WTC11 (cell line): ENCODE data around the gene ADGRL3. TPM values are rescaled to one million over a fixed set of nuclear protein-coding genes. Genes with fewer than 3 reads are reported as not detected.
A peak's percentile ranks its signal among the peaks of the same experiment; 100 is the strongest.

Experiments
- ATAC-seq: fragments of 200-7000 bp; cut with Tn5 transposase; 2 replicates; pipeline ENCODE4 v1.10.0; 2021; ENCODE audit warnings: mild to moderate bottlenecking, moderate library complexity
- CTCF ChIA-PET: fragments of 300-600 bp; sonication (Branson Sonifier 250); formaldehyde crosslinking; loops from one replicate; lab custom pipeline; 2021; ENCODE audit warnings: antibody characterized with exemption; lab: Charles Lee
- POLR2A ChIA-PET: fragments of 350-600 bp; sonication (Branson Sonifier 250); formaldehyde crosslinking; loops from one replicate; lab custom pipeline; 2021; ENCODE audit warnings: antibody characterized with exemption; lab: Charles Lee
- DNase-seq: peaks from one replicate; pipeline ENCODE4 v3.0.0; 2021; ENCODE audit warnings: low spot score
- H3K27ac Mint-ChIP-seq: 2 replicates; pipeline ENCODE4 v1.8.0; 2021; ENCODE audit warnings: mixed read lengths
- H3K27me3 Mint-ChIP-seq: 2 replicates; pipeline ENCODE4 v1.8.0; 2021; ENCODE audit warnings: low read depth, mild to moderate bottlenecking, moderate library complexity, mixed read lengths
- H3K36me3 Mint-ChIP-seq: 2 replicates; pipeline ENCODE4 v1.8.0; 2021; ENCODE audit warnings: mixed read lengths
- H3K4me1 Mint-ChIP-seq: 2 replicates; pipeline ENCODE4 v1.8.0; 2022; ENCODE audit warnings: mixed read lengths
- H3K4me3 Mint-ChIP-seq: 2 replicates; pipeline ENCODE4 v1.8.0; 2021; ENCODE audit warnings: mild to moderate bottlenecking, moderate library complexity, mixed read lengths
- H3K9me3 Mint-ChIP-seq: 2 replicates; pipeline ENCODE4 v1.8.0; 2021; ENCODE audit warnings: mixed read lengths
- FOXP1 ChIP-seq: sonication (generic); formaldehyde crosslinking; IDR thresholded peaks from 2 replicates; pipeline ENCODE4 v1.8.0; 2022; ENCODE audit warnings: missing genetic modification reagents, mild to moderate bottlenecking, moderate library complexity, borderline replicate concordance
- GTF2I ChIP-seq: fragments of 250-450 bp; sonication (Bioruptor Pico); conservative IDR thresholded peaks from 2 replicates; pipeline ENCODE4 v1.4.0; 2021; ENCODE audit warnings: mild to moderate bottlenecking
- total RNA-seq: library from RNA; stranded (reverse); gene quantifications from 3 replicates; pipeline ENCODE4 v1.2.3, GENCODE V29; 2021
- TF ChIP-seq, protein P1 (sequence below): sonication (generic); formaldehyde crosslinking; IDR thresholded peaks from 2 replicates; pipeline ENCODE4 v1.8.1; 2023; ENCODE audit warnings: mild to moderate bottlenecking, moderate library complexity, missing genetic modification reagents
- TF ChIP-seq, protein P2 (sequence below): fragments of 250-450 bp; sonication (Bioruptor Pico); IDR thresholded peaks from 2 replicates; pipeline ENCODE4 v1.9.0; 2021; ENCODE audit warnings: mild to moderate bottlenecking, borderline replicate concordance
- TF ChIP-seq, protein P3 (sequence below): sonication (generic); formaldehyde crosslinking; IDR thresholded peaks from 2 replicates; pipeline ENCODE4 v1.8.1; 2022; ENCODE audit warnings: mild to moderate bottlenecking, moderate library complexity, missing genetic modification reagents
- TF ChIP-seq, protein P4 (sequence below): sonication (generic); formaldehyde crosslinking; IDR thresholded peaks from 2 replicates; pipeline ENCODE4 v1.8.0; 2022; ENCODE audit warnings: mild to moderate bottlenecking, missing genetic modification reagents
- TF ChIP-seq, protein P5 (sequence below): sonication (generic); formaldehyde crosslinking; IDR thresholded peaks from 2 replicates; pipeline ENCODE4 v1.8.1; 2022; ENCODE audit warnings: low read depth, missing genetic modification reagents, borderline replicate concordance
- TF ChIP-seq, protein P6 (sequence below): fragments of 250-450 bp; sonication (Bioruptor Pico); IDR thresholded peaks from 2 replicates; pipeline ENCODE4 v1.9.0; 2021; ENCODE audit warnings: mild to moderate bottlenecking
- TF ChIP-seq, protein P7 (sequence below): sonication (generic); formaldehyde crosslinking; IDR thresholded peaks from 2 replicates; pipeline ENCODE4 v1.8.0; 2022; ENCODE audit warnings: missing genetic modification reagents

Gene ADGRL3
- total RNA-seq, 1 experiment from 2014 or later = 8.7 TPM

DNA sequence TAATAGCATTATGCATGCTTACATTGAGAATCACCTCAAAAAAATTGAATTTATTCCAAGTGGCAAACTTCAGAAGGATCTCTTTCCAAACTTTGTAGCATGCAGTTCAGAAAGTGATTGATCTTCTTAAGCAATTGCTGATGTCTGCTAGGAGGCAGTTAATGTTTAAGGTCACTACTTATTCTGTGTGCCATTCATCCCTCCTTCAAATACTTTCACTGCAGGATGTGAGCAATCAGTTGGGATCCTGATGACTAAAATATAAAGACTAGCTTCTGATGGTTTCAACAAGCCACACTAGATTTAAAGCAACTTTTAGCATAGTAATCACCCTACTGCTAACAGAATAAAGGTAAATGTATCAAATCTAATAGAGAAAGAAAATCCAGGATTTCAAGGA lies 414.1 kb downstream of the ADGRL3 start (continued):
- TF ChIP-seq, protein P1, sequence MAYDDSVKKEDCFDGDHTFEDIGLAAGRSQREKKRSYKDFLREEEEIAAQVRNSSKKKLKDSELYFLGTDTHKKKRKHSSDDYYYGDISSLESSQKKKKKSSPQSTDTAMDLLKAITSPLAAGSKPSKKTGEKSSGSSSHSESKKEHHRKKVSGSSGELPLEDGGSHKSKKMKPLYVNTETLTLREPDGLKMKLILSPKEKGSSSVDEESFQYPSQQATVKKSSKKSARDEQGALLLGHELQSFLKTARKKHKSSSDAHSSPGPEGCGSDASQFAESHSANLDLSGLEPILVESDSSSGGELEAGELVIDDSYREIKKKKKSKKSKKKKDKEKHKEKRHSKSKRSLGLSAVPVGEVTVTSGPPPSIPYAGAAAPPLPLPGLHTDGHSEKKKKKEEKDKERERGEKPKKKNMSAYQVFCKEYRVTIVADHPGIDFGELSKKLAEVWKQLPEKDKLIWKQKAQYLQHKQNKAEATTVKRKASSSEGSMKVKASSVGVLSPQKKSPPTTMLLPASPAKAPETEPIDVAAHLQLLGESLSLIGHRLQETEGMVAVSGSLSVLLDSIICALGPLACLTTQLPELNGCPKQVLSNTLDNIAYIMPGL (CRISPR knock-in tag) = no peak
- TF ChIP-seq, protein P2, sequence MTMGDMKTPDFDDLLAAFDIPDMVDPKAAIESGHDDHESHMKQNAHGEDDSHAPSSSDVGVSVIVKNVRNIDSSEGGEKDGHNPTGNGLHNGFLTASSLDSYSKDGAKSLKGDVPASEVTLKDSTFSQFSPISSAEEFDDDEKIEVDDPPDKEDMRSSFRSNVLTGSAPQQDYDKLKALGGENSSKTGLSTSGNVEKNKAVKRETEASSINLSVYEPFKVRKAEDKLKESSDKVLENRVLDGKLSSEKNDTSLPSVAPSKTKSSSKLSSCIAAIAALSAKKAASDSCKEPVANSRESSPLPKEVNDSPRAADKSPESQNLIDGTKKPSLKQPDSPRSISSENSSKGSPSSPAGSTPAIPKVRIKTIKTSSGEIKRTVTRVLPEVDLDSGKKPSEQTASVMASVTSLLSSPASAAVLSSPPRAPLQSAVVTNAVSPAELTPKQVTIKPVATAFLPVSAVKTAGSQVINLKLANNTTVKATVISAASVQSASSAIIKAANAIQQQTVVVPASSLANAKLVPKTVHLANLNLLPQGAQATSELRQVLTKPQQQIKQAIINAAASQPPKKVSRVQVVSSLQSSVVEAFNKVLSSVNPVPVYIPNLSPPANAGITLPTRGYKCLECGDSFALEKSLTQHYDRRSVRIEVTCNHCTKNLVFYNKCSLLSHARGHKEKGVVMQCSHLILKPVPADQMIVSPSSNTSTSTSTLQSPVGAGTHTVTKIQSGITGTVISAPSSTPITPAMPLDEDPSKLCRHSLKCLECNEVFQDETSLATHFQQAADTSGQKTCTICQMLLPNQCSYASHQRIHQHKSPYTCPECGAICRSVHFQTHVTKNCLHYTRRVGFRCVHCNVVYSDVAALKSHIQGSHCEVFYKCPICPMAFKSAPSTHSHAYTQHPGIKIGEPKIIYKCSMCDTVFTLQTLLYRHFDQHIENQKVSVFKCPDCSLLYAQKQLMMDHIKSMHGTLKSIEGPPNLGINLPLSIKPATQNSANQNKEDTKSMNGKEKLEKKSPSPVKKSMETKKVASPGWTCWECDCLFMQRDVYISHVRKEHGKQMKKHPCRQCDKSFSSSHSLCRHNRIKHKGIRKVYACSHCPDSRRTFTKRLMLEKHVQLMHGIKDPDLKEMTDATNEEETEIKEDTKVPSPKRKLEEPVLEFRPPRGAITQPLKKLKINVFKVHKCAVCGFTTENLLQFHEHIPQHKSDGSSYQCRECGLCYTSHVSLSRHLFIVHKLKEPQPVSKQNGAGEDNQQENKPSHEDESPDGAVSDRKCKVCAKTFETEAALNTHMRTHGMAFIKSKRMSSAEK = no peak
- TF ChIP-seq, protein P3, sequence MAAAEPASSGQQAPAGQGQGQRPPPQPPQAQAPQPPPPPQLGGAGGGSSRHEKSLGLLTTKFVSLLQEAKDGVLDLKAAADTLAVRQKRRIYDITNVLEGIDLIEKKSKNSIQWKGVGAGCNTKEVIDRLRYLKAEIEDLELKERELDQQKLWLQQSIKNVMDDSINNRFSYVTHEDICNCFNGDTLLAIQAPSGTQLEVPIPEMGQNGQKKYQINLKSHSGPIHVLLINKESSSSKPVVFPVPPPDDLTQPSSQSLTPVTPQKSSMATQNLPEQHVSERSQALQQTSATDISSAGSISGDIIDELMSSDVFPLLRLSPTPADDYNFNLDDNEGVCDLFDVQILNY = no peak
- TF ChIP-seq, protein P4, sequence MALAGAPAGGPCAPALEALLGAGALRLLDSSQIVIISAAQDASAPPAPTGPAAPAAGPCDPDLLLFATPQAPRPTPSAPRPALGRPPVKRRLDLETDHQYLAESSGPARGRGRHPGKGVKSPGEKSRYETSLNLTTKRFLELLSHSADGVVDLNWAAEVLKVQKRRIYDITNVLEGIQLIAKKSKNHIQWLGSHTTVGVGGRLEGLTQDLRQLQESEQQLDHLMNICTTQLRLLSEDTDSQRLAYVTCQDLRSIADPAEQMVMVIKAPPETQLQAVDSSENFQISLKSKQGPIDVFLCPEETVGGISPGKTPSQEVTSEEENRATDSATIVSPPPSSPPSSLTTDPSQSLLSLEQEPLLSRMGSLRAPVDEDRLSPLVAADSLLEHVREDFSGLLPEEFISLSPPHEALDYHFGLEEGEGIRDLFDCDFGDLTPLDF (CRISPR knock-in tag) = no peak

DNA sequence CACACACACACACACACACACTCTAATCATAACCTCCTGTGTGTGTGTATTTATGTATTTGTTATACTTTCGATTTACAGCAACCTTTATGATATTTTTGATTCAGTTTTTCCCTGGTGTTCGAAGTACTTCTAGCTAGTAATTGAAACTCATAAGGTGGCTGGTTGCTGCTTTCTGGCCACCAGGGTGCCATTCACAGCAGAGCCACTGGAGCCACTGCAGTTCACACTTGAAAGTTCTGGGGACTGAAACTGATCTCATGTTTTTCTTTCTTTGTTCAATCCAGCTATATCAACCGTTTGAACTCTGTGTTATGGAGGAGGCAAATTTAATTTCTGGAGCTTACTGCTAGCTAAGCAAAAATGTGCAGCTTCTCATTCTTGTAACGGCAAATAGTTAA lies 419.4 kb downstream of the ADGRL3 start:
- DNase-seq (no peak), ATAC-seq (peak; percentile 69)
- H3K36me3 Mint-ChIP-seq = no peaks in the 10 kb centered on the region
- H3K27ac Mint-ChIP-seq = no peak overlapping the region
- H3K27me3 Mint-ChIP-seq = no peaks in the 10 kb centered on the region
- H3K4me1 Mint-ChIP-seq = no peaks in the 10 kb centered on the region
- TF ChIP-seq, protein P5, sequence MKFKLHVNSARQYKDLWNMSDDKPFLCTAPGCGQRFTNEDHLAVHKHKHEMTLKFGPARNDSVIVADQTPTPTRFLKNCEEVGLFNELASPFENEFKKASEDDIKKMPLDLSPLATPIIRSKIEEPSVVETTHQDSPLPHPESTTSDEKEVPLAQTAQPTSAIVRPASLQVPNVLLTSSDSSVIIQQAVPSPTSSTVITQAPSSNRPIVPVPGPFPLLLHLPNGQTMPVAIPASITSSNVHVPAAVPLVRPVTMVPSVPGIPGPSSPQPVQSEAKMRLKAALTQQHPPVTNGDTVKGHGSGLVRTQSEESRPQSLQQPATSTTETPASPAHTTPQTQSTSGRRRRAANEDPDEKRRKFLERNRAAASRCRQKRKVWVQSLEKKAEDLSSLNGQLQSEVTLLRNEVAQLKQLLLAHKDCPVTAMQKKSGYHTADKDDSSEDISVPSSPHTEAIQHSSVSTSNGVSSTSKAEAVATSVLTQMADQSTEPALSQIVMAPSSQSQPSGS (CRISPR knock-in tag) = no peak
- TF ChIP-seq, all 79 proteins: peak for 0
- ChIA-PET CTCF (interaction anchor here (0.6 to 2.1 kb wide), 7 partner anchors 9 to 122 kb away, joined by 3 to 7 read pairs (median 4); no protein-coding TSS in a partner anchor), POLR2A (no interaction called here)
- H3K4me3 Mint-ChIP-seq = no peak overlapping the region
- no peaks in the 10 kb centered on the region for H3K9me3 Mint-ChIP-seq

DNA sequence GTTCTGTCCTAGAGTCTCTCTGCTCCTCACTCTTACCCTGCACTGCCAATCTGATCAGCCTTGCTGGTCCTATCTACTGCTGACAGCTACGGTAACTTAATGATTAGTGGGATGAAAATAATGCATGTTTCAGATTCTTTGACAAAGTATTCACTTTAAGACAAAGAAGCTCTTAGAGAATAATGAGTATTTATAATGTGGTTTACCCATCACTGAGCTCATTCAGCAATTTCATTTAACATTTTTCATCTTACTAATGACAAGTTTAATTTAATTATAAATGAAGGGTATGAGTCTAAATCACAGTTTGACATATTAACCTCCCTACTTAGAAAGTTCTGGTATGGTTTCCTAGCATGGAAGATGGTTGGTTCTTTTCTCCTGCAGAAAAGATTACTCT lies 428.2 kb downstream of the ADGRL3 start:
- ATAC-seq = no peak
- Mint-ChIP-seq H3K4me3 (no peak overlapping the region), H3K27me3 (no peaks in the 10 kb centered on the region), H3K9me3 (peaks cover 6% of the 10 kb centered on the region), H3K27ac (0 out of 2 replicates have a peak overlapping the region, but pooled peaks have one; percentile 26), H3K4me1 (no peaks in the 10 kb centered on the region), H3K36me3 (no peaks in the 10 kb centered on the region)
- CTCF ChIA-PET = interaction anchor here (1.3 kb wide), 1 partner anchor 9 kb away, joined by 4 read pairs; no protein-coding TSS in a partner anchor
- no peak for DNase-seq
- POLR2A ChIA-PET = interaction anchor here (1.0 kb wide), 1 partner anchor 359 kb away, joined by 3 read pairs; no protein-coding TSS in a partner anchor
- TF ChIP-seq, protein P6, sequence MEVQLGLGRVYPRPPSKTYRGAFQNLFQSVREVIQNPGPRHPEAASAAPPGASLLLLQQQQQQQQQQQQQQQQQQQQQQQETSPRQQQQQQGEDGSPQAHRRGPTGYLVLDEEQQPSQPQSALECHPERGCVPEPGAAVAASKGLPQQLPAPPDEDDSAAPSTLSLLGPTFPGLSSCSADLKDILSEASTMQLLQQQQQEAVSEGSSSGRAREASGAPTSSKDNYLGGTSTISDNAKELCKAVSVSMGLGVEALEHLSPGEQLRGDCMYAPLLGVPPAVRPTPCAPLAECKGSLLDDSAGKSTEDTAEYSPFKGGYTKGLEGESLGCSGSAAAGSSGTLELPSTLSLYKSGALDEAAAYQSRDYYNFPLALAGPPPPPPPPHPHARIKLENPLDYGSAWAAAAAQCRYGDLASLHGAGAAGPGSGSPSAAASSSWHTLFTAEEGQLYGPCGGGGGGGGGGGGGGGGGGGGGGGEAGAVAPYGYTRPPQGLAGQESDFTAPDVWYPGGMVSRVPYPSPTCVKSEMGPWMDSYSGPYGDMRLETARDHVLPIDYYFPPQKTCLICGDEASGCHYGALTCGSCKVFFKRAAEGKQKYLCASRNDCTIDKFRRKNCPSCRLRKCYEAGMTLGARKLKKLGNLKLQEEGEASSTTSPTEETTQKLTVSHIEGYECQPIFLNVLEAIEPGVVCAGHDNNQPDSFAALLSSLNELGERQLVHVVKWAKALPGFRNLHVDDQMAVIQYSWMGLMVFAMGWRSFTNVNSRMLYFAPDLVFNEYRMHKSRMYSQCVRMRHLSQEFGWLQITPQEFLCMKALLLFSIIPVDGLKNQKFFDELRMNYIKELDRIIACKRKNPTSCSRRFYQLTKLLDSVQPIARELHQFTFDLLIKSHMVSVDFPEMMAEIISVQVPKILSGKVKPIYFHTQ (CRISPR knock-in tag) = no peak
- TF ChIP-seq, protein P7, sequence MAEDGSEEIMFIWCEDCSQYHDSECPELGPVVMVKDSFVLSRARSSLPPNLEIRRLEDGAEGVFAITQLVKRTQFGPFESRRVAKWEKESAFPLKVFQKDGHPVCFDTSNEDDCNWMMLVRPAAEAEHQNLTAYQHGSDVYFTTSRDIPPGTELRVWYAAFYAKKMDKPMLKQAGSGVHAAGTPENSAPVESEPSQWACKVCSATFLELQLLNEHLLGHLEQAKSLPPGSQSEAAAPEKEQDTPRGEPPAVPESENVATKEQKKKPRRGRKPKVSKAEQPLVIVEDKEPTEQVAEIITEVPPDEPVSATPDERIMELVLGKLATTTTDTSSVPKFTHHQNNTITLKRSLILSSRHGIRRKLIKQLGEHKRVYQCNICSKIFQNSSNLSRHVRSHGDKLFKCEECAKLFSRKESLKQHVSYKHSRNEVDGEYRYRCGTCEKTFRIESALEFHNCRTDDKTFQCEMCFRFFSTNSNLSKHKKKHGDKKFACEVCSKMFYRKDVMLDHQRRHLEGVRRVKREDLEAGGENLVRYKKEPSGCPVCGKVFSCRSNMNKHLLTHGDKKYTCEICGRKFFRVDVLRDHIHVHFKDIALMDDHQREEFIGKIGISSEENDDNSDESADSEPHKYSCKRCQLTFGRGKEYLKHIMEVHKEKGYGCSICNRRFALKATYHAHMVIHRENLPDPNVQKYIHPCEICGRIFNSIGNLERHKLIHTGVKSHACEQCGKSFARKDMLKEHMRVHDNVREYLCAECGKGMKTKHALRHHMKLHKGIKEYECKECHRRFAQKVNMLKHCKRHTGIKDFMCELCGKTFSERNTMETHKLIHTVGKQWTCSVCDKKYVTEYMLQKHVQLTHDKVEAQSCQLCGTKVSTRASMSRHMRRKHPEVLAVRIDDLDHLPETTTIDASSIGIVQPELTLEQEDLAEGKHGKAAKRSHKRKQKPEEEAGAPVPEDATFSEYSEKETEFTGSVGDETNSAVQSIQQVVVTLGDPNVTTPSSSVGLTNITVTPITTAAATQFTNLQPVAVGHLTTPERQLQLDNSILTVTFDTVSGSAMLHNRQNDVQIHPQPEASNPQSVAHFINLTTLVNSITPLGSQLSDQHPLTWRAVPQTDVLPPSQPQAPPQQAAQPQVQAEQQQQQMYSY = no peak
- no peak for TF ChIP-seq GTF2I (CRISPR knock-in tag)
- TF ChIP-seq, protein P5 (CRISPR knock-in tag) = no peak
- no peak for TF ChIP-seq FOXP1
- TF ChIP-seq, all 79 proteins: peak for 0
